H1 (cell line): Measurements from ENCODE around the gene ZPR1. TPM values are rescaled to one million over a fixed set of nuclear protein-coding genes. Genes with fewer than 3 reads are reported as not detected.
A peak's percentile ranks its signal among the peaks of the same experiment; 100 is the strongest.

Experiments
- CTCF ChIA-PET: fragments of 300-600 bp; sonication (Branson Sonifier 250); formaldehyde crosslinking; loops from one replicate; lab custom pipeline; 2021; ENCODE audit not compliant: partially characterized antibody; lab: Charles Lee
- POLR2A ChIA-PET: fragments of 300-600 bp; sonication (Branson Sonifier 250); formaldehyde crosslinking; loops from one replicate; lab custom pipeline; 2021; ENCODE audit warnings: inconsistent platforms; ENCODE audit not compliant: partially characterized antibody; lab: Charles Lee
- DNase-seq, 2 experiments: peaks; one replicate each; pipeline versions ENCODE4 v3.0.0 to v3.0.0-alpha.2; 2010 to 2022; ENCODE audit warnings: low spot score in 2 of 2, low read depth in 1 of 2, mixed read lengths in 1 of 2
- FAIRE-seq: peaks from 2 replicates; lab custom pipeline; 2011; peaks lifted over from hg19 to GRCh38; lab: Jason Lieb, UNC
- H2AFZ ChIP-seq: 2 replicates; pipeline ENCODE4 v1.8.1; 2012; ENCODE audit warnings: low read length, inconsistent platforms
- H2AK5ac ChIP-seq: 2 replicates; pipeline ENCODE4 v1.6.1; 2013; ENCODE audit warnings: low read depth, low read length
- H2BK120ac ChIP-seq: replicated peaks from 2 replicates; pipeline ENCODE3; 2013; ENCODE audit warnings: low read depth, low read length, inconsistent platforms
- H2BK12ac ChIP-seq: 2 replicates; pipeline ENCODE4 v1.6.1; 2013; ENCODE audit warnings: low read depth, low read length
- H2BK15ac ChIP-seq: 2 replicates; pipeline ENCODE4 v1.6.1; 2013; ENCODE audit warnings: low read length
- H2BK20ac ChIP-seq: 2 replicates; pipeline ENCODE4 v1.6.1; 2013; ENCODE audit warnings: low read length
- H2BK5ac ChIP-seq: 2 replicates; pipeline ENCODE4 v1.6.1; 2013; ENCODE audit warnings: low read depth, low read length
- H3K14ac ChIP-seq: 2 replicates; pipeline ENCODE4 v1.6.1; 2013; ENCODE audit warnings: inconsistent platforms; ENCODE audit not compliant: insufficient read length
- H3K18ac ChIP-seq: 2 replicates; pipeline ENCODE4 v1.6.1; 2013; ENCODE audit warnings: low read length; ENCODE audit errors: extremely low read depth
- H3K23ac ChIP-seq: 2 replicates; pipeline ENCODE4 v1.6.1; 2013; ENCODE audit warnings: inconsistent platforms; ENCODE audit not compliant: insufficient read length
- H3K23me2 ChIP-seq: 2 replicates; pipeline ENCODE4 v1.6.1; 2013; ENCODE audit warnings: low read depth, low read length
- H3K27ac ChIP-seq: 2 replicates; pipeline ENCODE4 v1.6.1; 2011; ENCODE audit warnings: low read depth, low read length, inconsistent platforms
- H3K27me3 ChIP-seq, 4 experiments: replicated peaks in 1 of 4; 1 replicate in 1 of 4; 2 replicates in 3 of 4; pipeline versions ENCODE4 v1.6.1 to v1.8.1; 2011 to 2013; ENCODE audit warnings: low read length in 3 of 4, mild to moderate bottlenecking in 3 of 4, inconsistent platforms in 2 of 4, mixed read lengths in 2 of 4, moderate library complexity in 1 of 4; ENCODE audit not compliant: control insufficient read depth in 3 of 4, insufficient read depth in 3 of 4; ENCODE audit errors: extremely low read depth in 1 of 4
- H3K36me3 ChIP-seq, 4 experiments: 2 replicates each; pipeline versions ENCODE4 v1.6.1 to v1.8.1; 2011 to 2013; ENCODE audit warnings: mild to moderate bottlenecking in 4 of 4, low read length in 3 of 4, moderate library complexity in 2 of 4, control low read depth in 1 of 4, inconsistent platforms in 1 of 4; ENCODE audit not compliant: insufficient read depth in 4 of 4, control insufficient read depth in 2 of 4
- H3K4ac ChIP-seq: replicated peaks from 2 replicates; pipeline ENCODE3; 2013; ENCODE audit warnings: low read length, low read depth, mixed read lengths, inconsistent platforms; ENCODE audit not compliant: insufficient read length
- H3K4me1 ChIP-seq, 4 experiments: replicated peaks in 1 of 4; 1 replicate in 1 of 4; 2 replicates in 3 of 4; pipeline versions ENCODE4 v1.6.1 to v1.8.1; 2011 to 2013; ENCODE audit warnings: low read length in 3 of 4, inconsistent platforms in 2 of 4, mixed read lengths in 1 of 4; ENCODE audit not compliant: insufficient read depth in 4 of 4, control insufficient read depth in 3 of 4
- H3K4me2 ChIP-seq, 2 experiments: 2 replicates each; pipeline versions ENCODE4 v1.6.1 to v1.8.1; 2011 to 2013; ENCODE audit warnings: low read depth in 2 of 2, low read length in 2 of 2, control low read depth in 1 of 2, inconsistent platforms in 1 of 2, mild to moderate bottlenecking in 1 of 2; ENCODE audit not compliant: insufficient read depth in 1 of 2
- H3K4me3 ChIP-seq, 4 experiments: fragments of 200-600, 300-600 bp in 1 of 4; sonication (generic), shearing (Covaris generic), sonication (Bioruptor Twin) in 1 of 4; 2 replicates each; pipeline versions ENCODE4 v1.5.1 to v1.8.1; 2011 to 2016; ENCODE audit warnings: low read length in 4 of 4, low read depth in 3 of 4, control low read depth in 2 of 4, inconsistent platforms in 2 of 4, mild to moderate bottlenecking in 2 of 4, mixed read lengths in 1 of 4, moderate library complexity in 1 of 4; ENCODE audit not compliant: insufficient read depth in 2 of 4; ENCODE audit errors: extremely low read depth in 1 of 4
- H3K56ac ChIP-seq: replicated peaks from 2 replicates; pipeline ENCODE3; 2013; ENCODE audit warnings: low read depth, mild to moderate bottlenecking, mixed read lengths, low read length, inconsistent platforms; ENCODE audit not compliant: insufficient read length
- H3K79me1 ChIP-seq: 2 replicates; pipeline ENCODE4 v1.6.1; 2013; ENCODE audit warnings: low read depth, low read length, control low read depth
- H3K79me2 ChIP-seq, 2 experiments: 2 replicates each; pipeline versions ENCODE4 v1.6.1 to v1.8.1; 2012 to 2013; ENCODE audit warnings: low read length in 2 of 2, mild to moderate bottlenecking in 2 of 2, inconsistent platforms in 1 of 2; ENCODE audit not compliant: insufficient read depth in 2 of 2, control insufficient read depth in 1 of 2
- H3K9ac ChIP-seq, 4 experiments: replicated peaks in 1 of 4; 1 replicate in 1 of 4; 2 replicates in 3 of 4; pipeline versions ENCODE4 v1.6.1 to v1.8.1; 2011 to 2013; ENCODE audit warnings: low read depth in 3 of 4, low read length in 3 of 4, control low read depth in 2 of 4, mild to moderate bottlenecking in 2 of 4, moderate library complexity in 2 of 4, inconsistent platforms in 1 of 4; ENCODE audit errors: extremely low read depth in 1 of 4
- H3K9me3 ChIP-seq, 2 experiments: 2 replicates each; pipeline versions ENCODE4 v1.6.1 to v1.8.1; 2012 to 2013; ENCODE audit warnings: mild to moderate bottlenecking in 2 of 2, moderate library complexity in 2 of 2, control low read depth in 1 of 2, inconsistent platforms in 1 of 2, low read depth in 1 of 2, low read length in 1 of 2, mixed read lengths in 1 of 2; ENCODE audit not compliant: insufficient read depth in 2 of 2
- H4K20me1 ChIP-seq, 2 experiments: replicated peaks in 1 of 2; 2 replicates each; pipeline versions ENCODE3 to v1.8.1; 2011 to 2013; ENCODE audit warnings: inconsistent platforms in 2 of 2, low read length in 2 of 2, mild to moderate bottlenecking in 1 of 2; ENCODE audit not compliant: insufficient read depth in 2 of 2, control insufficient read depth in 1 of 2
- H4K5ac ChIP-seq: 2 replicates; pipeline ENCODE4 v1.6.1; 2013; ENCODE audit warnings: low read length, low read depth, mixed read lengths, inconsistent platforms; ENCODE audit not compliant: insufficient read length
- H4K8ac ChIP-seq: 2 replicates; pipeline ENCODE4 v1.8.0; 2013; ENCODE audit warnings: mild to moderate bottlenecking, moderate library complexity, low read length, inconsistent platforms; ENCODE audit not compliant: insufficient read depth; ENCODE audit errors: extremely low read depth
- H4K91ac ChIP-seq: replicated peaks from 2 replicates; pipeline ENCODE3; 2013; ENCODE audit warnings: low read length, mixed read lengths, inconsistent platforms; ENCODE audit not compliant: insufficient read length
- GTF2F1 ChIP-seq: IDR thresholded peaks from 2 replicates; pipeline ENCODE4 v1.6.1; 2012; ENCODE audit warnings: low read depth, low read length, improper control_type of control experiment, borderline replicate concordance
- JUND ChIP-seq: IDR thresholded peaks from 2 replicates; pipeline ENCODE4 v1.6.1; 2011; ENCODE audit warnings: mild to moderate bottlenecking, improper control_type of control experiment, low read length
- RBBP5 ChIP-seq: IDR thresholded peaks from 2 replicates; pipeline ENCODE4 v1.7.1; 2012; ENCODE audit warnings: low read depth, mild to moderate bottlenecking, inconsistent platforms, low read length, moderate library complexity, borderline replicate concordance
- SAP30 ChIP-seq: fragments of 300-600 bp; sonication (generic); IDR thresholded peaks from 2 replicates; pipeline ENCODE4 v1.7.1; 2012; ENCODE audit warnings: low read length, moderate library complexity, mild to moderate bottlenecking, inconsistent platforms; ENCODE audit not compliant: insufficient read depth, insufficient replicate concordance
- WGBS, 2 experiments: shearing (Covaris generic) in 1 of 2; methylation state at CpG; one replicate each; pipeline versions ENCODE4 v1.1.6 to v1.1.7; 2013 to 2015; ENCODE audit warnings: low lambda C conversion rate in 2 of 2, mixed read lengths in 2 of 2, inconsistent platforms in 1 of 2, low coverage in 1 of 2, missing lambda C conversion rate in 1 of 2; ENCODE audit not compliant: insufficient replicate concordance in 2 of 2, insufficient coverage in 1 of 2, insufficient read length in 1 of 2; ENCODE audit errors: extremely low coverage in 1 of 2, missing lambda C conversion rate in 1 of 2; 5-methylcytosine and 5-hydroxymethylcytosine counted together
- polyA plus RNA-seq, 7 experiments: library from polyadenylated mRNA; depleted of rRNA in 3 of 7; stranded (reverse) in 5 of 7; unstranded in 2 of 7; fragments of >200 nt in 5 of 7; fragments of 200-250 nt in 2 of 7; gene quantifications; 1 replicate in 5 of 7; 2 replicates in 1 of 7; 4 replicates in 1 of 7; pipeline versions ENCODE4 v1.2.1 to v1.2.3, GENCODE V29; 2011 to 2013; ENCODE audit warnings: missing spikeins in 2 of 7, mixed read lengths in 2 of 7
- total RNA-seq: library from RNA; stranded (reverse); fragmentation: NEBNext Ultra II Directional; extraction: Animal tissue kit (Norgen Biotek cat#: 25700); gene quantifications from 2 replicates; pipeline ENCODE4 v1.2.1, GENCODE V29; 2021

Gene ZPR1
- total and polyA plus RNA-seq, 2 of the 8 experiments (the other 6 are each of a cell fraction or from before 2014, with no cell fraction given) = 36.7 to 70.5 TPM

GRCh38 chr11:116733043-116733755 lies 54.6 kb downstream of the ZPR1 start:
- peaks cover 6 to 23% (median 16%) of the 10 kb centered on the region in 4 experiments for H3K4me1 ChIP-seq
- no peak overlapping the region for H3K14ac ChIP-seq
- no peak overlapping the region for H3K27ac ChIP-seq
- no peak overlapping the region for H3K4ac ChIP-seq
- H2AK5ac ChIP-seq = no peak overlapping the region; the same call in 1 of the 2 replicates
- no peak overlapping the region for H2BK5ac ChIP-seq
- no peak overlapping the region for H4K8ac ChIP-seq
- H3K23ac ChIP-seq = no peak overlapping the region
- H4K5ac ChIP-seq = no peak overlapping the region
- CTCF ChIA-PET = interaction anchor here (0.8 to 11.9 kb wide), 37 partner anchors 9 to 464 kb away, joined by 3 to 334 read pairs (median 5); no protein-coding TSS in a partner anchor
- H2BK20ac ChIP-seq = no peak overlapping the region
- H3K79me2 ChIP-seq = no peaks in the 10 kb centered on the region
- H3K56ac ChIP-seq = no peak overlapping the region
- no peak overlapping the region for H2BK12ac ChIP-seq
- DNase-seq (no peak), FAIRE-seq (no peak)
- 58% methylated on average over 6 of the region's 10 CpGs; no CpG with 5 or more reads in 1 of the 2 experiments for WGBS, 2 experiments
- H3K18ac ChIP-seq = no peak overlapping the region
- peak overlapping the region in 1 of 2 experiments; percentile 14; a peak in 1 of 4 replicates for H3K4me2 ChIP-seq
- POLR2A ChIA-PET = interaction anchor here (1.2 to 1.7 kb wide), 6 partner anchors 11 to 411 kb away, joined by 3 to 6 read pairs (median 3); partner anchors contain the start of gene PAFAH1B2
- TF ChIP-seq RBBP5 (no peak), GTF2F1 (no peak), SAP30 (no peak), JUND (no peak)
- no peak overlapping the region for H2BK15ac ChIP-seq
- no peak overlapping the region for H2AFZ ChIP-seq
- H2BK120ac ChIP-seq = no peak overlapping the region
- H3K4me3 ChIP-seq = no peak overlapping the region
- H3K36me3 ChIP-seq = no peaks in the 10 kb centered on the region
- no peaks in the 10 kb centered on the region for H3K79me1 ChIP-seq
- H4K91ac ChIP-seq = no peak overlapping the region
- H4K20me1 ChIP-seq = no peaks in the 10 kb centered on the region
- no peaks in the 10 kb centered on the region for H3K27me3 ChIP-seq
- no peaks in the 10 kb centered on the region for H3K23me2 ChIP-seq
- no peaks in the 10 kb centered on the region for H3K9me3 ChIP-seq
- no peak overlapping the region for H3K9ac ChIP-seq
